PFSK-1 (cell line): ENCODE measurements around the gene SLC34A1.

ENCODE experiments used
- FOXP2 ChIP-seq: optimal IDR thresholded peaks from 2 replicates; pipeline ENCODE3; 2011; ENCODE audit warnings: borderline replicate concordance, control low read depth, inconsistent platforms; ENCODE audit not compliant: insufficient read depth; ENCODE audit errors: extremely low read length, extremely low read depth
- POLR2AphosphoS5 ChIP-seq: IDR thresholded peaks from 2 replicates; pipeline ENCODE4 v1.6.1; 2012; ENCODE audit warnings: low read depth, mild to moderate bottlenecking, control low read depth, low read length, moderate library complexity
- SIN3A ChIP-seq: IDR thresholded peaks from 2 replicates; pipeline ENCODE4 v1.6.1; 2012; ENCODE audit warnings: mild to moderate bottlenecking, low read length, moderate library complexity, borderline replicate concordance; ENCODE audit not compliant: insufficient read depth
- TAF1 ChIP-seq: IDR thresholded peaks from 2 replicates; pipeline ENCODE4 v1.6.1; 2012; ENCODE audit warnings: low read length, control low read depth, borderline replicate concordance; ENCODE audit not compliant: insufficient read depth
- TF ChIP-seq, protein P1 (sequence below), 2 experiments: IDR thresholded peaks; 2 replicates each; pipeline versions ENCODE4 v1.6.1 to v1.8.0; 2011 to 2012; ENCODE audit warnings: low read depth in 2 of 2, low read length in 2 of 2, control low read depth in 1 of 2, inconsistent platforms in 1 of 2, mild to moderate bottlenecking in 1 of 2, moderate library complexity in 1 of 2; ENCODE audit not compliant: insufficient read depth in 1 of 2

The SLC34A1 gene

DNA sequence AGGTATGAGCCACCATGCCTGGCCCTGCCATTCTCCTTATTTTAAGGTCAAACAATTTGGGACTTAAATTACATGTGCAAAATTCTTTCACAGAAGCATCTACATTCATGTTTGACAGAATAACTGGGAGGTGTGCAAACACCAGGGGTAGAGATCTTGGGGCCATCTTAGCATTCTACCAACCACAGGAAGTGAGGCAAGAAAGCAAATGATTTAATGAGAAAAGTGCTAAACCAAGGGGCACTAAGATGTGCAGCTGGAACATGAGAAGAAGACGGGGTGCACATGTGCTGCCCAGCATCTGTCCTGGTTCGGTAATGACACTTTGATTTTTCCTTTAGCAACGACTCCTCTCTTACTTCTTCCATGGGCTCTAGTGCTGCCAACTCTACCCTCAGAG lies 26.3 kb downstream of the SLC34A1 start:
- TF ChIP-seq FOXP2 (no peak), POLR2AphosphoS5 (no peak), SIN3A (no peak), TAF1 (no peak)
- TF ChIP-seq, protein P1, sequence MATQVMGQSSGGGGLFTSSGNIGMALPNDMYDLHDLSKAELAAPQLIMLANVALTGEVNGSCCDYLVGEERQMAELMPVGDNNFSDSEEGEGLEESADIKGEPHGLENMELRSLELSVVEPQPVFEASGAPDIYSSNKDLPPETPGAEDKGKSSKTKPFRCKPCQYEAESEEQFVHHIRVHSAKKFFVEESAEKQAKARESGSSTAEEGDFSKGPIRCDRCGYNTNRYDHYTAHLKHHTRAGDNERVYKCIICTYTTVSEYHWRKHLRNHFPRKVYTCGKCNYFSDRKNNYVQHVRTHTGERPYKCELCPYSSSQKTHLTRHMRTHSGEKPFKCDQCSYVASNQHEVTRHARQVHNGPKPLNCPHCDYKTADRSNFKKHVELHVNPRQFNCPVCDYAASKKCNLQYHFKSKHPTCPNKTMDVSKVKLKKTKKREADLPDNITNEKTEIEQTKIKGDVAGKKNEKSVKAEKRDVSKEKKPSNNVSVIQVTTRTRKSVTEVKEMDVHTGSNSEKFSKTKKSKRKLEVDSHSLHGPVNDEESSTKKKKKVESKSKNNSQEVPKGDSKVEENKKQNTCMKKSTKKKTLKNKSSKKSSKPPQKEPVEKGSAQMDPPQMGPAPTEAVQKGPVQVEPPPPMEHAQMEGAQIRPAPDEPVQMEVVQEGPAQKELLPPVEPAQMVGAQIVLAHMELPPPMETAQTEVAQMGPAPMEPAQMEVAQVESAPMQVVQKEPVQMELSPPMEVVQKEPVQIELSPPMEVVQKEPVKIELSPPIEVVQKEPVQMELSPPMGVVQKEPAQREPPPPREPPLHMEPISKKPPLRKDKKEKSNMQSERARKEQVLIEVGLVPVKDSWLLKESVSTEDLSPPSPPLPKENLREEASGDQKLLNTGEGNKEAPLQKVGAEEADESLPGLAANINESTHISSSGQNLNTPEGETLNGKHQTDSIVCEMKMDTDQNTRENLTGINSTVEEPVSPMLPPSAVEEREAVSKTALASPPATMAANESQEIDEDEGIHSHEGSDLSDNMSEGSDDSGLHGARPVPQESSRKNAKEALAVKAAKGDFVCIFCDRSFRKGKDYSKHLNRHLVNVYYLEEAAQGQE (IDR thresholded peaks at IDR 0.05; ENCODE audit: insufficient read depth in 1 of 2, low read depth in 2 of 2, low read length in 2 of 2): no peak

DNA sequence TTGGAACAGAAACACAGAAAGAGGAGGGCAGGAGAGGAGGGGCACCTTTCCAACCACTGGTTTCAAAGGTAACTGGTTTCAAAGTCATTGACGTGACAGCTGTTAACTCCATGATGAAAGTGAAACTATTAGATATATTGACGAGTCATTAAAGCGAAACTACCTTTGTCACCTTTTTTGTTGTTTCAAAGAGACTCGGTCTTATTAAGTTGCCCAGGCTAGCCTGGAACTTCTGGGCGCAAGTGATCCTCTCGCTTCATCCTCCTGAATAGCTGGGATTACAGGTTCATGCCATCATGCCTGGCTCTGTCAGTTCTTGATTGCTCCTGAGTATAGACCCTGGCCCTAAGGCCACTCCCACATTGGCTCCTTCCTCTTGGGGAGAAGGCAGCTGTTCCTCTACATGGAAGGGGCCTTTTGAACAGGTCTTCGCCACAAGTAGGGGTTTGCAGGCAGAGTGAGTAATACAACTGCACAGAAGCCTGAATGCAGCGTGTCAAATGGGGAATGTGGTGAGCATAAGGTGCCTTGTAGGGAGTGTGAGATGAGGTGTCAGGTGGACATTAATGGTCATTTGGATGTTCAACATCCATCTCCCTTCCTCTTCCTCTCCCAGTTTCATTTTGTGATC lies 28.5 kb downstream of the SLC34A1 start:
- no peak for TF ChIP-seq FOXP2
- TF ChIP-seq SIN3A: no peak
- TF ChIP-seq, protein P1 (IDR thresholded peaks at IDR 0.05; ENCODE audit: insufficient read depth in 1 of 2, low read depth in 2 of 2, low read length in 2 of 2): no peak

DNA sequence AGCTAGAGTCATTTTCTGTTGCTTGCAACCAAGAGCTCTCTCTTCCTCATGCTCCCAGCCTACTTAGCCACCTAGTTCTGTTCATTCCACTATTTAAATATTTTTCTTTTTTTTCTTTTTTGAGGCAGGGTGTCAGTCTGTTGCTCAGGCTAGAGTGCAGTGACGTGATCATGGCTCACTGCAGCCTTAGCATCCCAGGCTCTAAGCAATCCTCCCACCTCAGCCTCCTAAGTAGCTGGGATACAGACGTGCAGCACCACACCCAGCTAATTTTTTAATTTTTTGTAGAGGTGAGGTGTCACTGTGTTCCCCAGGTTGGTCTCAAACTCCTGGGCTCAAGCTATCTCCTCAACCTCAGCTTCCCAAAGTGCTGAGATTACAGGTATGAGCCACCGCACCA lies 30.2 kb downstream of the SLC34A1 start:
- TF ChIP-seq FOXP2 (no peak), POLR2AphosphoS5 (no peak), SIN3A (no peak), TAF1 (no peak)
- TF ChIP-seq, protein P1 (IDR thresholded peaks at IDR 0.05; ENCODE audit: insufficient read depth in 1 of 2, low read depth in 2 of 2, low read length in 2 of 2): no peak

DNA sequence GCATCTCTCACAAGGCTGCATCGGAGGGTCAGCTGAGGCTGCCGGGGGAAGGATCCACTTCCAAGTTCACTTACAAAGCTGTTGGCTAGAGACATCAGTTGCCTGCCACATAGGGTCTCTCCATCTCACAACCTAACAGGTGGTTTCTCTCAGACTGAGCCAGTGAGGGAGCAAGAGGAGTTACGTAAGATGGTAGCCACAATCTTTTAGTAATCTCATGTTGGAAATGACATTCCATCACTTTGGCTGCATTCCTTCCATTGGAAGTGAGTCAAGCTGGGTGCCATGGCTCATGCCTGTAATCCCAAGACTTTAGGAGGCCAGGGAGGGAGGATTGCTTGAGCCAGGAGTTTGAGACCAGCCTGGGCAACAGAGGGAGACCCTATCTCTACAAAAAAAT lies 34.8 kb downstream of the SLC34A1 start:
- TF ChIP-seq SIN3A (no peak), TAF1 (no peak), POLR2AphosphoS5 (no peak), FOXP2 (no peak)
- TF ChIP-seq, protein P1 (IDR thresholded peaks at IDR 0.05; ENCODE audit: insufficient read depth in 1 of 2, low read depth in 2 of 2, low read length in 2 of 2): no peak
